Osteoblast (primary cell): ENCODE results near the gene YKT6. TPM values are rescaled to one million over a fixed set of nuclear protein-coding genes. Genes with fewer than 3 reads are reported as not detected.

Experiments used
- DNase-seq: peaks from one replicate; pipeline ENCODE4 v3.0.0; 2011; ENCODE audit warnings: low spot score, mixed read lengths; ENCODE audit not compliant: insufficient read length; ENCODE audit errors: missing footprints
- H2AFZ ChIP-seq: 2 replicates; pipeline ENCODE4 v1.6.0; 2011; ENCODE audit warnings: mild to moderate bottlenecking, low read length
- H3K27ac ChIP-seq: 2 replicates; pipeline ENCODE4 v1.5.1; 2011; ENCODE audit warnings: mild to moderate bottlenecking, low read depth, low read length, moderate library complexity
- H3K27me3 ChIP-seq: 2 replicates; pipeline ENCODE4 v1.6.0; 2012; ENCODE audit warnings: mild to moderate bottlenecking, control low read depth, inconsistent platforms, low read length, moderate library complexity; ENCODE audit not compliant: insufficient read depth
- H3K36me3 ChIP-seq: 2 replicates; pipeline ENCODE4 v1.5.1; 2011; ENCODE audit warnings: mild to moderate bottlenecking, low read length, control low read depth, moderate library complexity; ENCODE audit not compliant: insufficient read depth
- H3K4me1 ChIP-seq: 2 replicates; pipeline ENCODE4 v1.5.1; 2011; ENCODE audit warnings: mild to moderate bottlenecking, low read length, control low read depth, moderate library complexity; ENCODE audit not compliant: insufficient read depth
- H3K4me2 ChIP-seq: 2 replicates; pipeline ENCODE4 v1.6.0; 2011; ENCODE audit warnings: mild to moderate bottlenecking, low read length; ENCODE audit not compliant: insufficient read depth
- H3K4me3 ChIP-seq: fragments of 200-600 bp; sonication (generic); 3 replicates; pipeline ENCODE4 v1.5.1; 2012; ENCODE audit warnings: mild to moderate bottlenecking, low read length, inconsistent platforms; ENCODE audit not compliant: insufficient read depth
- H3K79me2 ChIP-seq: 2 replicates; pipeline ENCODE4 v1.6.0; 2012; ENCODE audit warnings: mild to moderate bottlenecking, low read length, control low read depth, inconsistent platforms; ENCODE audit not compliant: insufficient read depth
- H3K9me3 ChIP-seq: 2 replicates; pipeline ENCODE4 v1.5.1; 2011; ENCODE audit warnings: low read depth, low read length, control low read depth
- H4K20me1 ChIP-seq: 2 replicates; pipeline ENCODE4 v1.6.0; 2012; ENCODE audit warnings: mild to moderate bottlenecking, low read length, control low read depth; ENCODE audit not compliant: insufficient read depth
- total RNA-seq: library from RNA; depleted of rRNA; stranded (reverse); fragments of >200 nt; gene quantifications from 2 replicates; pipeline ENCODE4 v1.2.3, GENCODE V29; 2012
- TF ChIP-seq, protein P1 (sequence below): IDR thresholded peaks from 2 replicates; pipeline ENCODE4 v1.5.1; 2011; ENCODE audit warnings: mild to moderate bottlenecking, low read depth, low read length, moderate library complexity; ENCODE audit errors: extremely low read depth

The YKT6 gene
- total RNA-seq, 1 donor: 90.1 TPM

- no peak overlapping the region for H2AFZ ChIP-seq
- H4K20me1 ChIP-seq: no peaks in the 10 kb centered on the region
- H3K27ac ChIP-seq: no peak overlapping the region
- no peak for DNase-seq
- H3K4me3 ChIP-seq: no peak overlapping the region
- H3K79me2 ChIP-seq: no peaks in the 10 kb centered on the region
- TF ChIP-seq, protein P1, sequence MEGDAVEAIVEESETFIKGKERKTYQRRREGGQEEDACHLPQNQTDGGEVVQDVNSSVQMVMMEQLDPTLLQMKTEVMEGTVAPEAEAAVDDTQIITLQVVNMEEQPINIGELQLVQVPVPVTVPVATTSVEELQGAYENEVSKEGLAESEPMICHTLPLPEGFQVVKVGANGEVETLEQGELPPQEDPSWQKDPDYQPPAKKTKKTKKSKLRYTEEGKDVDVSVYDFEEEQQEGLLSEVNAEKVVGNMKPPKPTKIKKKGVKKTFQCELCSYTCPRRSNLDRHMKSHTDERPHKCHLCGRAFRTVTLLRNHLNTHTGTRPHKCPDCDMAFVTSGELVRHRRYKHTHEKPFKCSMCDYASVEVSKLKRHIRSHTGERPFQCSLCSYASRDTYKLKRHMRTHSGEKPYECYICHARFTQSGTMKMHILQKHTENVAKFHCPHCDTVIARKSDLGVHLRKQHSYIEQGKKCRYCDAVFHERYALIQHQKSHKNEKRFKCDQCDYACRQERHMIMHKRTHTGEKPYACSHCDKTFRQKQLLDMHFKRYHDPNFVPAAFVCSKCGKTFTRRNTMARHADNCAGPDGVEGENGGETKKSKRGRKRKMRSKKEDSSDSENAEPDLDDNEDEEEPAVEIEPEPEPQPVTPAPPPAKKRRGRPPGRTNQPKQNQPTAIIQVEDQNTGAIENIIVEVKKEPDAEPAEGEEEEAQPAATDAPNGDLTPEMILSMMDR: no peak
- H3K9me3 ChIP-seq: peaks cover 8% of the 10 kb centered on the region
- peaks cover 12% of the 10 kb centered on the region for H3K4me1 ChIP-seq
- H3K27me3 ChIP-seq: peaks cover 23% of the 10 kb centered on the region
- no peaks in the 10 kb centered on the region for H3K36me3 ChIP-seq
- H3K4me2 ChIP-seq: no peak overlapping the region
Observed at GRCh38 chr7:44183386-44183785, 17.4 kb upstream of the YKT6 start.

DNA sequence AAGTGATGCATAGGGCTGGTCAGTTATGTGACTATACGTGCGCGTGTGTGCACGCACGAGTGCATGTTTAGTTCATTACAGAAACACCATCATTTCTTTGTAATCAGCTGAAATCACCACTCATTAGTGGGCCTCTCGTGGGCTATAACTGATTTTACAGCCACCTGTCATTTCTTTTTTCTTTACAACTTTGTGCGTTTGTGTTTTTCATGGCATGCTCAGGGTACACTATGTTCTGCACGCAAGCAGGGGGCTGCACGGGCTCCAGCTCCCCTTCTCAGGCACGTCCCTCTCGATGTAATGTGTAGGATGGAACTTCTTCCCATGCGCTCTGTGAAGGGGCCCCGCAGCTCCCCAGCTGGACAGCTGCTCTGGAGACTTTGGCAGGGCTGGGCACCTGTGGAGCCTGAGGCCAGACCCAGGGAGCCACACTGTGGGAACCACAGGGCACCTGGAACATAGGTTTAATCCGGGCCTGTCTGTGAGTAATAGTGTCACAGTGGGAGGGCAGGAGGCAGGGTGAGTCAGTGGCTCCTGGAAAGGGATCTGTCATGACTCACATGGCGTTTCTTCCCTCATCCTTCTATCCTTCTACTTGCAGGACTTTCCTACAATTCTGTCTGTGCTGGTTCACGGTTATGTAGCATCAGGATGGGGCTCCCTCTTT, 16.4 kb upstream of the YKT6 start:
- no peaks in the 10 kb centered on the region for H3K36me3 ChIP-seq
- H3K27ac ChIP-seq: no peak overlapping the region
- peaks cover 12% of the 10 kb centered on the region for H3K4me1 ChIP-seq
- peaks cover 8% of the 10 kb centered on the region for H3K9me3 ChIP-seq
- no peak overlapping the region for H3K4me3 ChIP-seq
- no peak overlapping the region for H2AFZ ChIP-seq
- peaks cover 26% of the 10 kb centered on the region for H3K27me3 ChIP-seq
- H3K79me2 ChIP-seq: no peaks in the 10 kb centered on the region
- TF ChIP-seq, protein P1: no peak
- H3K4me2 ChIP-seq: peak overlapping the region; percentile 38
- peak; percentile 93 for DNase-seq
- no peaks in the 10 kb centered on the region for H4K20me1 ChIP-seq

- Histone ChIP-seq H3K27ac (no peak overlapping the region), H4K20me1 (no peaks in the 10 kb centered on the region), H3K4me1 (peaks cover 12% of the 10 kb centered on the region), H3K27me3 (peaks cover 27% of the 10 kb centered on the region), H3K4me3 (no peak overlapping the region), H3K4me2 (peak overlapping the region; percentile 38), H3K36me3 (no peaks in the 10 kb centered on the region), H3K9me3 (peaks cover 8% of the 10 kb centered on the region), H3K79me2 (no peaks in the 10 kb centered on the region), H2AFZ (peak overlapping the region; percentile 23)
- TF ChIP-seq, protein P1: no peak
- DNase-seq: no peak
Observed at GRCh38 chr7:44184873-44185446, 15.8 kb upstream of the YKT6 start.

GRCh38 chr7:44185729-44186128, 15.0 kb upstream of the YKT6 start:
- H3K27me3 ChIP-seq: peaks cover 29% of the 10 kb centered on the region
- TF ChIP-seq, protein P1: no peak

More at GRCh38 chr7:44185729-44186128, 15.0 kb upstream of the YKT6 start:
- H2AFZ ChIP-seq: no peak overlapping the region
- no peaks in the 10 kb centered on the region for H3K36me3 ChIP-seq
- H3K4me3 ChIP-seq: no peak overlapping the region
- H3K4me1 ChIP-seq: peaks cover 12% of the 10 kb centered on the region
- no peak for DNase-seq
- H3K27ac ChIP-seq: no peak overlapping the region
- no peak overlapping the region for H3K4me2 ChIP-seq
- H4K20me1 ChIP-seq: no peaks in the 10 kb centered on the region
- peaks cover 8% of the 10 kb centered on the region for H3K9me3 ChIP-seq
- H3K79me2 ChIP-seq: no peaks in the 10 kb centered on the region
